PC-3 (cell line): Measurements from ENCODE around the gene CCSER2. TPM values are rescaled to one million over a fixed set of nuclear protein-coding genes. Genes with fewer than 3 reads are reported as not detected.
"Not testable (repeated sequence)": the region's sequence is repeated elsewhere in the genome, so short reads cannot be mapped to it uniquely, and the experiment has no call there.

Source experiments
- ATAC-seq: fragments of 200-7000 bp; cut with Tn5 transposase; 2 replicates; pipeline ENCODE4 v1.9.1; 2020; ENCODE audit warnings: mild to moderate bottlenecking, moderate library complexity
- BruUV-seq: library from RNA; stranded (reverse); fragments of 400-500 nt; replicated peaks from 2 replicates; lab custom pipeline; 2021; lab: Mats Ljungman, UMichigan
- CTCF ChIA-PET: fragments of 300-600 bp; sonication (Branson Sonifier 250); formaldehyde crosslinking; loops from one replicate; lab custom pipeline; 2022; ENCODE audit warnings: antibody characterized with exemption; lab: Charles Lee
- POLR2A ChIA-PET: fragments of 300-600 bp; sonication (Branson Sonifier 250); formaldehyde crosslinking; loops from one replicate; lab custom pipeline; 2022; ENCODE audit warnings: antibody characterized with exemption; ENCODE audit not compliant: unreplicated experiment; lab: Charles Lee
- DNase-seq: peaks from one replicate; pipeline ENCODE4 v3.0.0-alpha.2; 2015
- H2AFZ ChIP-seq: fragments of 300-600 bp; sonication (generic); 2 replicates; pipeline ENCODE4 v1.6.0; 2016; ENCODE audit warnings: antibody characterized with exemption, low read length
- H3F3A ChIP-seq: fragments of 300-600 bp; sonication (generic); one replicate; pipeline ENCODE4 v1.6.0; 2017; ENCODE audit warnings: antibody characterized with exemption, low read length, control low read depth, mild to moderate bottlenecking; ENCODE audit not compliant: unreplicated experiment
- H3K27ac ChIP-seq: fragments of 300-600 bp; sonication (generic); 2 replicates; pipeline ENCODE4 v1.5.1; 2016; ENCODE audit warnings: mild to moderate bottlenecking, low read length
- H3K27me3 ChIP-seq: fragments of 300-600 bp; sonication (generic); 2 replicates; pipeline ENCODE4 v1.6.1; 2016; ENCODE audit warnings: low read length, mixed read lengths
- H3K36me3 ChIP-seq: fragments of 300-600 bp; sonication (generic); 2 replicates; pipeline ENCODE4 v1.6.1; 2016; ENCODE audit warnings: low read depth, mixed run types, low read length, mixed read lengths
- H3K4me1 ChIP-seq: fragments of 300-600 bp; sonication (generic); 2 replicates; pipeline ENCODE4 v1.5.1; 2016; ENCODE audit warnings: low read length; ENCODE audit not compliant: insufficient read depth
- H3K4me2 ChIP-seq: fragments of 300-600 bp; sonication (generic); 2 replicates; pipeline ENCODE4 v1.6.0; 2016; ENCODE audit warnings: low read length
- H3K4me3 ChIP-seq: fragments of 300-600 bp; sonication (generic); 2 replicates; pipeline ENCODE4 v1.5.1; 2016; ENCODE audit warnings: mild to moderate bottlenecking, low read length, mixed read lengths
- H3K79me2 ChIP-seq: fragments of 300-600 bp; sonication (generic); 2 replicates; pipeline ENCODE4 v1.6.1; 2017; ENCODE audit warnings: low read length, mixed read lengths
- H3K9ac ChIP-seq: fragments of 300-600 bp; sonication (generic); 2 replicates; pipeline ENCODE4 v1.6.0; 2016; ENCODE audit warnings: mild to moderate bottlenecking, low read length
- H3K9me2 ChIP-seq: fragments of 300-600 bp; sonication (generic); replicated peaks from 2 replicates; pipeline ENCODE4 v1.6.1; 2016; ENCODE audit warnings: mixed run types, low read length, mixed read lengths
- H3K9me3 ChIP-seq: fragments of 300-600 bp; sonication (generic); 2 replicates; pipeline ENCODE4 v1.6.1; 2016; ENCODE audit warnings: low read length, mixed read lengths
- H4K20me1 ChIP-seq: fragments of 300-600 bp; sonication (generic); 2 replicates; pipeline ENCODE4 v1.6.1; 2016; ENCODE audit warnings: low read length, mixed read lengths
- EZH2 ChIP-seq: fragments of 300-600 bp; sonication (generic); IDR thresholded peaks from one replicate; pipeline ENCODE4 v1.6.1; 2017; ENCODE audit warnings: antibody characterized with exemption, mild to moderate bottlenecking, low read length; ENCODE audit not compliant: unreplicated experiment
- EZH2phosphoT487 ChIP-seq: fragments of 300-600 bp; sonication (generic); IDR thresholded peaks from 2 replicates; pipeline ENCODE4 v1.6.1; 2018; ENCODE audit warnings: mild to moderate bottlenecking, antibody characterized with exemption, low read length, borderline replicate concordance
- intact Hi-C: fragments of 100-400 bp; cut with micrococcal nuclease; formaldehyde crosslinking; loops from 2 replicates; pipeline ENCODE4 v1.9.0; 2023
- total RNA-seq: library from RNA; depleted of rRNA; stranded (reverse); fragments of >200 nt; gene quantifications from 2 replicates; pipeline ENCODE4 v1.2.3, GENCODE V29; 2014
- TF ChIP-seq, protein P1 (sequence below): fragments of 300-600 bp; sonication (generic); conservative IDR thresholded peaks from 2 replicates; pipeline ENCODE4 v1.5.1; 2017; ENCODE audit warnings: antibody characterized with exemption, low read depth, mild to moderate bottlenecking, low read length

CCSER2 gene
- total RNA-seq, 1 experiment from 2014 or later, result 10.2 TPM

GRCh38 chr10:84528526-84528925, 200.1 kb downstream of the CCSER2 start:
- H3F3A ChIP-seq, H3K4me3 ChIP-seq, H4K20me1 ChIP-seq, intact Hi-C loops, H3K9ac ChIP-seq, H2AFZ ChIP-seq, H3K27me3 ChIP-seq, H3K79me2 ChIP-seq, CTCF ChIA-PET, H3K9me2 ChIP-seq, H3K27ac ChIP-seq, ATAC-seq, H3K36me3 ChIP-seq, POLR2A ChIA-PET, BruUV-seq, H3K4me2 ChIP-seq, DNase-seq, H3K9me3 ChIP-seq: not testable (repeated sequence)
- H3K4me1 ChIP-seq, result peaks cover 25% of the 10 kb centered on the region

DNA sequence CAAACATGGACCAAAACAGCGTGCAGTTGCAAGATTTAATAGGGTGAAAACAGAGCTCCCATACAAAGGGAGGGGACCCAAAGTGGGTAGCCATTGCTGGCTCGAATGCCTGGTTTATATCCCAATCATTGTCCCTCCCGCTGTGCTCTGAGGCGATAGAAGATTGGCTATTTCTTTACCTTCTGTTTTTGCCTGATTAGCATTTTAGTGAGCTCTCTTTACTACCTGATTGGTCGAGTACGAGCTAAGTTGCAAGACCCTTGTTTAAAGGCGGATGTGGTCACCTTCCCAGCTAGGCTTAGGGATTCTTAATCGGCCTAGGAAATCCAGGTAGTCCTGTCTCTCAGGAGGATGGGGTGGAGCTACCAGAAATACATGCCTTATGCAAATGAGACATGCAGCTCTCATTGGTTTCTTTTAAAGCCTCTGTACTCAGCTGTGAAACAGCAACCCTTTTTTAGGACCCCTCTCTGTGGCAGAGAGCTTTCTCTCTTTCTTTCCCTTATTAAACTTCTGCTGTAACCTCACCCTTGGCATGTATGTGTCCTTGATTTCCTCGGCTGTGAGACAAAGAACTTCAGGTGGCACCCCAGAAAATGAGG, 202.4 kb downstream of the CCSER2 start:
- Histone ChIP-seq H3K4me3 (no peak overlapping the region), H3K9me3 (no peaks in the 10 kb centered on the region), H3K4me2 (no peak overlapping the region), H3K27ac (no peak overlapping the region), H3K27me3 (no peaks in the 10 kb centered on the region), H3F3A (no peaks in the 10 kb centered on the region), H2AFZ (no peak overlapping the region), H4K20me1 (no peaks in the 10 kb centered on the region), H3K4me1 (peaks cover 22% of the 10 kb centered on the region), H3K9me2 (no peaks in the 10 kb centered on the region), H3K9ac (no peak overlapping the region), H3K36me3 (no peaks in the 10 kb centered on the region), H3K79me2 (no peaks in the 10 kb centered on the region)
- BruUV-seq, result no TSS peak
- ATAC-seq (no peak), DNase-seq (no peak)
- ChIA-PET POLR2A (no interaction called here), CTCF (no interaction called here)
- intact Hi-C loops, result no loop called here
- no peak for TF ChIP-seq EZH2
- TF ChIP-seq EZH2phosphoT487, result no peak
- TF ChIP-seq, protein P1, sequence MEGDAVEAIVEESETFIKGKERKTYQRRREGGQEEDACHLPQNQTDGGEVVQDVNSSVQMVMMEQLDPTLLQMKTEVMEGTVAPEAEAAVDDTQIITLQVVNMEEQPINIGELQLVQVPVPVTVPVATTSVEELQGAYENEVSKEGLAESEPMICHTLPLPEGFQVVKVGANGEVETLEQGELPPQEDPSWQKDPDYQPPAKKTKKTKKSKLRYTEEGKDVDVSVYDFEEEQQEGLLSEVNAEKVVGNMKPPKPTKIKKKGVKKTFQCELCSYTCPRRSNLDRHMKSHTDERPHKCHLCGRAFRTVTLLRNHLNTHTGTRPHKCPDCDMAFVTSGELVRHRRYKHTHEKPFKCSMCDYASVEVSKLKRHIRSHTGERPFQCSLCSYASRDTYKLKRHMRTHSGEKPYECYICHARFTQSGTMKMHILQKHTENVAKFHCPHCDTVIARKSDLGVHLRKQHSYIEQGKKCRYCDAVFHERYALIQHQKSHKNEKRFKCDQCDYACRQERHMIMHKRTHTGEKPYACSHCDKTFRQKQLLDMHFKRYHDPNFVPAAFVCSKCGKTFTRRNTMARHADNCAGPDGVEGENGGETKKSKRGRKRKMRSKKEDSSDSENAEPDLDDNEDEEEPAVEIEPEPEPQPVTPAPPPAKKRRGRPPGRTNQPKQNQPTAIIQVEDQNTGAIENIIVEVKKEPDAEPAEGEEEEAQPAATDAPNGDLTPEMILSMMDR, result no peak

DNA sequence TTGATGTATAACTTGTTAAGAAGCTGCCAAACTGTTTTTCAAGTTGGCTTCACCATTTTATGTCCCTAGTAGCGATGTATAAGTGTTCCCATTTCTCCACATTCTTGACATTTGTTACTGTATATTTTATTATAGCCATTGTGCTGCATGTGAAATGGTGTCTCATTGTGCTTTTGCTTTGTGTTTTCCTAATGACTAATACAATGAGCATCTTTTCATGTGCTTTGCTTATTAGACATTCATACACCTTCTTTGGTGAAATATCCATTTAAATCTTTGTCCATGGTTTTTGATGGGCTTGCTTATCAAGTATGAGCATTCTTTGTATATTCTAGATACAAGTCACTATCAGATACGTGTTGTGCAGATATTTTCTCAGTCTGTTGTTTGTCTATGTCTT, 203.0 kb downstream of the CCSER2 start:
- no peak overlapping the region for H3K4me2 ChIP-seq
- ChIA-PET CTCF (no interaction called here), POLR2A (no interaction called here)
- ATAC-seq (peak; percentile 69), DNase-seq (peak; percentile 49)
- H3K9me3 ChIP-seq, result no peaks in the 10 kb centered on the region
- H3K4me3 ChIP-seq, result no peak overlapping the region
- H3K36me3 ChIP-seq, result no peaks in the 10 kb centered on the region
- no peak overlapping the region for H3K9ac ChIP-seq
- H4K20me1 ChIP-seq, result no peaks in the 10 kb centered on the region
- intact Hi-C loops, result no loop called here
- H3K9me2 ChIP-seq, result no peaks in the 10 kb centered on the region
- no peak for TF ChIP-seq EZH2phosphoT487
- TF ChIP-seq EZH2, result no peak
- TF ChIP-seq, protein P1, result no peak
- H2AFZ ChIP-seq, result no peak overlapping the region
- H3K27me3 ChIP-seq, result no peaks in the 10 kb centered on the region
- no peaks in the 10 kb centered on the region for H3F3A ChIP-seq
- no TSS peak for BruUV-seq
- peaks cover 22% of the 10 kb centered on the region for H3K4me1 ChIP-seq
- H3K27ac ChIP-seq, result no peak overlapping the region
- no peaks in the 10 kb centered on the region for H3K79me2 ChIP-seq
